AG04449 (cell line): ENCODE data around the gene SLC7A8.

ENCODE experiments used
- CTCF ChIA-PET: fragments of 350-600 bp; formaldehyde crosslinking; extraction: SDS; loops from one replicate; lab custom pipeline; 2021; ENCODE audit warnings: antibody characterized with exemption; lab: Yijun Ruan, JAX
- POLR2A ChIA-PET: fragments of 400-600, 350-600 bp; formaldehyde crosslinking; extraction: SDS; loops from one replicate; lab custom pipeline; 2020; ENCODE audit warnings: antibody characterized with exemption, inconsistent platforms; lab: Yijun Ruan, JAX
- DNase-seq: peaks from one replicate; pipeline ENCODE4 v3.0.0-alpha.2; 2010; ENCODE audit warnings: low read depth, low spot score
- H3K4me3 ChIP-seq: 2 replicates; pipeline ENCODE4 v1.5.1; 2011; ENCODE audit warnings: low read depth, mild to moderate bottlenecking, control low read depth, low read length
- TF ChIP-seq, protein P1 (sequence below): IDR thresholded peaks from one replicate; pipeline ENCODE4 v1.5.1; 2011; ENCODE audit warnings: mild to moderate bottlenecking, moderate library complexity, low read length, control low read depth, inconsistent platforms; ENCODE audit not compliant: insufficient read depth; ENCODE audit errors: missing control alignments

Gene SLC7A8

DNA sequence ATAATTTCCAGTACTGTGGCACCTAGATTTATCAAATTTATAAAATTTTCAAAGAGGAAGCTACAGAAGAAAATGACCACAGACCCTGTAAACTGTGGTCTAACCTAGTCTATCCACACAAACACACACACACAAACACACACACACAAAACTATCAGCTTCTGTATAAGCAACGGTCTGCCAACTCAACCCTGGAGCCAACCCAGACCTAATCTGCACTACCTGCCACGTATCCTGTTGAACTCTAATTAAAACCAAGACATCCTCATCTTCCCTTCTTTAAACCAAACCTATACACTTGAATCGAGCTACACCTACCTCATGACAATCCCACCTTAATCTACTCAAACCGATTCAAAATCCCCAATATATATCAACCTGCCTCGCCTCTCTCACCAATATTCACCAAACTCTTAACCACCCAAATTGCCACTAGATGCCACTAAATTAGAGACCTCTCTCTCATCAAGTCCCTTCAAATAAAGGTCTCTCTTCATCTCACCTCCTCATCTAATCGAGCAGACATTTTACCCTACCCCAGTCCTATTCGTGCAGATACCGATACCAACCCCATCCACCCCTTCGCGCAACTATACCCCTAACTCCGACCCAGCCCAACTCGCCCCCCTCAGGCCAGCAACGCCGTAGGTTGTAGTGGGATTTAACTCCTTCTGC lies 89.3 kb downstream of the SLC7A8 start:
- H3K4me3 ChIP-seq = peak overlapping the region; percentile 100
- no peak for DNase-seq
- CTCF ChIA-PET = interaction anchor here (0.7 to 9.6 kb wide), 18 partner anchors 8 to 537 kb away, joined by 3 to 133 read pairs (median 8); partner anchors contain the start of gene CIROP
- POLR2A ChIA-PET = interaction anchor here (0.6 to 2.5 kb wide), 10 partner anchors 8 to 120 kb away, joined by 3 to 29 read pairs (median 4); no protein-coding TSS in a partner anchor
- TF ChIP-seq, protein P1, sequence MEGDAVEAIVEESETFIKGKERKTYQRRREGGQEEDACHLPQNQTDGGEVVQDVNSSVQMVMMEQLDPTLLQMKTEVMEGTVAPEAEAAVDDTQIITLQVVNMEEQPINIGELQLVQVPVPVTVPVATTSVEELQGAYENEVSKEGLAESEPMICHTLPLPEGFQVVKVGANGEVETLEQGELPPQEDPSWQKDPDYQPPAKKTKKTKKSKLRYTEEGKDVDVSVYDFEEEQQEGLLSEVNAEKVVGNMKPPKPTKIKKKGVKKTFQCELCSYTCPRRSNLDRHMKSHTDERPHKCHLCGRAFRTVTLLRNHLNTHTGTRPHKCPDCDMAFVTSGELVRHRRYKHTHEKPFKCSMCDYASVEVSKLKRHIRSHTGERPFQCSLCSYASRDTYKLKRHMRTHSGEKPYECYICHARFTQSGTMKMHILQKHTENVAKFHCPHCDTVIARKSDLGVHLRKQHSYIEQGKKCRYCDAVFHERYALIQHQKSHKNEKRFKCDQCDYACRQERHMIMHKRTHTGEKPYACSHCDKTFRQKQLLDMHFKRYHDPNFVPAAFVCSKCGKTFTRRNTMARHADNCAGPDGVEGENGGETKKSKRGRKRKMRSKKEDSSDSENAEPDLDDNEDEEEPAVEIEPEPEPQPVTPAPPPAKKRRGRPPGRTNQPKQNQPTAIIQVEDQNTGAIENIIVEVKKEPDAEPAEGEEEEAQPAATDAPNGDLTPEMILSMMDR = peak; percentile 39

DNA sequence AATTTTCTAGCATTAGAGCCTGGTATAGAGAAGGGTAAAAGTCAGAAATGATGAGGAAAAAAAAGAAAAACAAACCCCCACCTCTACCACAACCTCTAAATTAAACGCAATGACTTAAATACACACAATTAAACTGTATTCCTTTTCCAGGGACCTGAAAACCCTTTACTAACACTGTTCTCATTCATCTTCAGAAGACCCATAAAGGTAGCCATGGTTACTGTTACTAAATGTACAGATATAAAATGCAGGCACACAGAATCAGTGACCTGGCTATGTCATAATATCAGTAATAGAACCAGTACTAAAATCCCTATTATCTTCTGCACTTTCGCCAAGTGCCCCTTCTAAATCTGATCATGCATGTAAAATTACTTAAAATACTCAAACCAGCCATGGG lies 89.9 kb downstream of the SLC7A8 start:
- TF ChIP-seq, protein P1 = no peak
- H3K4me3 ChIP-seq = peak overlapping the region; percentile 100
- CTCF ChIA-PET = interaction anchor here (0.7 to 9.6 kb wide), 10 partner anchors 9 to 107 kb away, joined by 4 to 133 read pairs (median 12); partner anchors contain the start of gene CIROP
- POLR2A ChIA-PET = interaction anchor here (2.5 kb wide), 1 partner anchor 25 kb away, joined by 25 read pairs; no protein-coding TSS in a partner anchor
- no peak for DNase-seq

DNA sequence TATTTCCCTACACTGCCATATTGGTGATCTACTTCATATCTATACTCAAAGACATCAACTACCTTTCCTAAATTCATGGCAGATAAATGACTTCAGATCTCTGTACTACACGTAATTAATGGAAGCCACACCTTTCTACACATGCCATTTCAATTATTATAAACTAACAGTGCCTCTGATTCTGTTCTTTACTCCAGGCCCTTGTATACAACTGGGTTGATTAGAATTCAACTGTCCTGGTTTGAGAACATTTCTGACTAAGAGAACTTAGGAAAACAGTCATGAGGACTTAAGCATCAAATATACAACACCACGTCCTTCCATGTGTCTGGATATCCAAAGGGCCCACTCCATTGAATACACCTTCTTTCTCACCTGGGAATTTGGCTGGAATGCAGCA lies 90.4 kb downstream of the SLC7A8 start:
- TF ChIP-seq, protein P1 = no peak
- ChIA-PET POLR2A (no interaction called here), CTCF (interaction anchor here (1.0 to 7.8 kb wide), 7 partner anchors 15 to 107 kb away, joined by 3 to 173 read pairs (median 5); no protein-coding TSS in a partner anchor)
- H3K4me3 ChIP-seq = no peak overlapping the region
- no peak for DNase-seq

DNA sequence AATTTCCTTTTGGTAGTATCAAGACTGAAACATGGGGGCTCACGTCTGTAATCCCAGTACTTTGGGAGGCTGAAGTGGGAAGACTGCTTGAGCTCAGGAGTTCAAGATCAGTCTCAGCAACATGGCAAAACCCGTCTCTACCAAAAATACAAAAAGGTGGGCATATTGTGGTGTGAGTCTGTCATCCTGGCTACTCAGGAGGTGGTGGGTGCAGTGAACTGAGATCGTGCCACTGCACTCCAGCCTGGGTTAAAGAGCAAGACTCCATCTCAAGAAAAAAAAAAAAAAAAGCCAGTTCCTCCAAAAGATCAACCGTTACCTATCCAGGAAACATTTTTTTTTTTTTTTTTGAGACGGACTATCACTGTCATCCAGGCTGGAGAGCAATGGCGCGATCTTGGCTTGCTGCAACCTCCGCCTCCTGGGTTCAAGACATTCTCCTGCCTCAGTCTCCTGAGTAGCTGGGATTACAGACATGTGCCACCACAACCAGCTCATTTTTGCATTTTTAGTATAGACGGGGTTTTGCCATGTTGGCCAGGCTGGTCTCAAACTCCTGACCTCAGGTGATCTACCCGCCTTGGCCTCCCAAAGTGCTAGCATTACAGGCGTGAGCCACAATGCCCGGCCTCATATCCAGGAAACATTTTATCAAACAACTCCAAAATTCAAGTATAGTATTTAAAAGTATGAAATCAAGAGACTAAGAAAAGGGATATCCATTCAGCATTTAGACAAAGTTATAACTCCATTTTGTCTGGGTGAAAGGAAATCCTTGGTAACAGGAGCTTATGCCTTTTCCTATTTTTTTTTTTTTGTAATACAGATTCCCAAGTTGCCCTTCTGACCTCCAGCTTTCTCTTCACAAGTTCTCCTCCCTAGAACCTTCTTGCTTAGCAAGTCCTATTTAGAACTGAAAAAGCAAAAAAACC lies 91.9 kb downstream of the SLC7A8 start:
- ChIA-PET CTCF (interaction anchor here (0.5 to 7.8 kb wide), 13 partner anchors 13 to 1762 kb away, joined by 3 to 173 read pairs (median 5); no protein-coding TSS in a partner anchor), POLR2A (interaction anchor here (0.6 to 1.7 kb wide), 4 partner anchors 12 to 30 kb away, joined by 3 to 6 read pairs (median 4); no protein-coding TSS in a partner anchor)
- H3K4me3 ChIP-seq = no peak overlapping the region
- DNase-seq = no peak
- TF ChIP-seq, protein P1 = no peak

DNA sequence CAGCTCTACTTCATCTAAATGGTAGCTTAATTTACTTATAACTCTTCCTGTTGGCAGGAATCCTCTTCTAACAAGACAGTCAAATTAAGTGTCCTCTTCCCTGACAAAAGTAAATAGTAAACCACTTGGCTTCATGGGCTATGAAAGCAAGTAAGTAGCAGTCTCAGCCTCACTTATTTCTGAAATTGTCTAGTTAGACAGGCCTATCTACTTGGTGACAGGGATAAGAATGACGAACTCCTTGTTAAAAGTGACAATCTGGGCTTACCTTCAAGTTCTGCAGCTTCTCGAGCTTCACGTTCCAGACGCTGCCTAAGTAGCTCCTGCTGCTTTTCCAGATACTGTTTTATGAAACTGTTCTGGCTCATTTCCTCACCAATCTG lies 93.2 kb downstream of the SLC7A8 start:
- CTCF ChIA-PET = interaction anchor here (0.8 to 7.8 kb wide), 9 partner anchors 12 to 113 kb away, joined by 3 to 173 read pairs (median 6); no protein-coding TSS in a partner anchor
- POLR2A ChIA-PET = interaction anchor here (1.7 kb wide), 1 partner anchor 11 kb away, joined by 6 read pairs; no protein-coding TSS in a partner anchor
- no peak for DNase-seq
- TF ChIP-seq, protein P1 = no peak
- no peak overlapping the region for H3K4me3 ChIP-seq
